Panc1 (cell line): ENCODE measurements around the gene ACER2. TPM values are rescaled to one million over a fixed set of nuclear protein-coding genes. Genes with fewer than 3 reads are reported as not detected.

ENCODE experiments used
- ATAC-seq: fragments of 200-7000 bp; cut with Tn5 transposase; 2 replicates; pipeline ENCODE4 v1.9.1; 2020; ENCODE audit warnings: mild to moderate bottlenecking, moderate library complexity
- BruUV-seq: library from RNA; stranded (reverse); fragments of 400-500 nt; replicated peaks from 2 replicates; lab custom pipeline; 2021; lab: Mats Ljungman, UMichigan
- CTCF ChIA-PET: fragments of 300-600 bp; sonication (Branson Sonifier 250); formaldehyde crosslinking; loops from one replicate; lab custom pipeline; 2022; ENCODE audit warnings: antibody characterized with exemption; lab: Charles Lee
- POLR2A ChIA-PET: fragments of 300-600 bp; sonication (Branson Sonifier 250); formaldehyde crosslinking; loops from one replicate; lab custom pipeline; 2022; ENCODE audit warnings: antibody characterized with exemption; lab: Charles Lee
- DNase-seq: peaks from one replicate; pipeline ENCODE4 v3.0.0-alpha.2; 2010; ENCODE audit warnings: low read depth, low spot score
- H3K27ac ChIP-seq: 2 replicates; pipeline ENCODE4 v1.5.1; 2011; ENCODE audit warnings: mild to moderate bottlenecking, low read length, inconsistent platforms
- H3K27me3 ChIP-seq: fragments of 200-500 bp; sonication (Bioruptor generic); 2 replicates; pipeline ENCODE4 v1.6.0; 2014; ENCODE audit warnings: low read length, inconsistent platforms; ENCODE audit not compliant: control insufficient read depth, insufficient read depth
- H3K36me3 ChIP-seq: fragments of 200-500 bp; sonication (Bioruptor generic); 2 replicates; pipeline ENCODE4 v1.5.1; 2014; ENCODE audit warnings: inconsistent platforms, mild to moderate bottlenecking, low read length, moderate library complexity; ENCODE audit not compliant: control insufficient read depth, insufficient read depth
- H3K4me1 ChIP-seq: 2 replicates; pipeline ENCODE4 v1.5.1; 2011; ENCODE audit warnings: inconsistent platforms, mild to moderate bottlenecking, low read length, moderate library complexity; ENCODE audit not compliant: control insufficient read depth, insufficient read depth
- H3K4me3 ChIP-seq, 2 experiments: 2 replicates each; pipeline ENCODE4 v1.5.1; 2011 to 2012; ENCODE audit warnings: low read depth in 2 of 2, low read length in 2 of 2, mild to moderate bottlenecking in 2 of 2, inconsistent platforms in 1 of 2, moderate library complexity in 1 of 2
- H3K9me3 ChIP-seq: fragments of 200-500 bp; sonication (Bioruptor generic); 2 replicates; pipeline ENCODE4 v1.5.1; 2014; ENCODE audit warnings: low read depth, mild to moderate bottlenecking, inconsistent platforms, low read length, moderate library complexity; ENCODE audit not compliant: control insufficient read depth, insufficient read depth
- POLR2AphosphoS5 ChIP-seq: IDR thresholded peaks from 2 replicates; pipeline ENCODE4 v1.6.1; 2012; ENCODE audit warnings: mild to moderate bottlenecking, low read depth, low read length, moderate library complexity
- SIN3A ChIP-seq: IDR thresholded peaks from 2 replicates; pipeline ENCODE4 v1.6.1; 2012; ENCODE audit warnings: low read depth, mild to moderate bottlenecking, low read length, moderate library complexity, borderline replicate concordance; ENCODE audit not compliant: insufficient read depth
- TCF7L2 ChIP-seq: IDR thresholded peaks from 2 replicates; pipeline ENCODE4 v1.6.1; 2011; ENCODE audit warnings: mild to moderate bottlenecking, low read depth, low read length, inconsistent platforms
- in situ Hi-C: cut with HindIII; loops from 2 replicates; pipeline ENCODE4 v1.10.0; 2016; ENCODE audit warnings: low sequenced_read_pairs, low pct_unique_long_range_greater_than_20kb
- intact Hi-C: fragments of 100-400 bp; cut with micrococcal nuclease; formaldehyde crosslinking; loops from one replicate; pipeline ENCODE4 v1.10.0; 2022; ENCODE audit not compliant: unreplicated experiment
- total RNA-seq: library from RNA; stranded (reverse); gene quantifications from one replicate; pipeline ENCODE4 v1.2.1, GENCODE V29; 2021; ENCODE audit not compliant: unreplicated experiment
- TF ChIP-seq, protein P1 (sequence below), 2 experiments: IDR thresholded peaks; 2 replicates each; pipeline ENCODE4 v1.6.1; 2011 to 2012; ENCODE audit warnings: low read depth in 2 of 2, control low read depth in 1 of 2, low read length in 1 of 2, mild to moderate bottlenecking in 1 of 2, moderate library complexity in 1 of 2; ENCODE audit not compliant: insufficient read depth in 1 of 2
- TF ChIP-seq, protein P2 (sequence below): fragments of 450-650 bp; IDR thresholded peaks from 2 replicates; pipeline ENCODE4 v1.5.1; 2017; ENCODE audit warnings: mild to moderate bottlenecking

Gene ACER2
- total RNA-seq, 1 experiment from 2014 or later = 1.3 TPM

DNA sequence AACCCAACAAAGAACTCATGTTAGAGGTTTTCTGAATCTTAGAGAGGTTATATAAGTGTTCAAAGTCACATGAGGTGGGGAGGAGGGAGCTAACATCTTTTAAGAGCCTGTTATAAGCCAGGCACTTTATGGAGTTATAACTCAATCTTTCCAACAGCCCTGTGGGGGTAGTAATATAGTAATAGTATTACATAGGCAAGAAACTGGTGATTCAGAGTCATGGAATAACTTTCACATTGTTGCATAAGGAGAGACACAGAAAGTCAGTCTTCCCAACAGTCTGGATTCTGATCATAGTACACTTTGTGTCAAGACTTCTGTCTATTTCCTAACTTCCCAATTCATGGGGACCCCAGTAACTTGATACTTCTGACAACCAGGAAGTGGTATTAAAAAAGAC is 89.2 kb downstream of the ACER2 start:
- in situ Hi-C loops = no loop called here
- BruUV-seq = no TSS peak

More for the DNA sequence above, 89.2 kb downstream of the ACER2 start:
- no peak for TF ChIP-seq POLR2AphosphoS5
- TF ChIP-seq, protein P1, sequence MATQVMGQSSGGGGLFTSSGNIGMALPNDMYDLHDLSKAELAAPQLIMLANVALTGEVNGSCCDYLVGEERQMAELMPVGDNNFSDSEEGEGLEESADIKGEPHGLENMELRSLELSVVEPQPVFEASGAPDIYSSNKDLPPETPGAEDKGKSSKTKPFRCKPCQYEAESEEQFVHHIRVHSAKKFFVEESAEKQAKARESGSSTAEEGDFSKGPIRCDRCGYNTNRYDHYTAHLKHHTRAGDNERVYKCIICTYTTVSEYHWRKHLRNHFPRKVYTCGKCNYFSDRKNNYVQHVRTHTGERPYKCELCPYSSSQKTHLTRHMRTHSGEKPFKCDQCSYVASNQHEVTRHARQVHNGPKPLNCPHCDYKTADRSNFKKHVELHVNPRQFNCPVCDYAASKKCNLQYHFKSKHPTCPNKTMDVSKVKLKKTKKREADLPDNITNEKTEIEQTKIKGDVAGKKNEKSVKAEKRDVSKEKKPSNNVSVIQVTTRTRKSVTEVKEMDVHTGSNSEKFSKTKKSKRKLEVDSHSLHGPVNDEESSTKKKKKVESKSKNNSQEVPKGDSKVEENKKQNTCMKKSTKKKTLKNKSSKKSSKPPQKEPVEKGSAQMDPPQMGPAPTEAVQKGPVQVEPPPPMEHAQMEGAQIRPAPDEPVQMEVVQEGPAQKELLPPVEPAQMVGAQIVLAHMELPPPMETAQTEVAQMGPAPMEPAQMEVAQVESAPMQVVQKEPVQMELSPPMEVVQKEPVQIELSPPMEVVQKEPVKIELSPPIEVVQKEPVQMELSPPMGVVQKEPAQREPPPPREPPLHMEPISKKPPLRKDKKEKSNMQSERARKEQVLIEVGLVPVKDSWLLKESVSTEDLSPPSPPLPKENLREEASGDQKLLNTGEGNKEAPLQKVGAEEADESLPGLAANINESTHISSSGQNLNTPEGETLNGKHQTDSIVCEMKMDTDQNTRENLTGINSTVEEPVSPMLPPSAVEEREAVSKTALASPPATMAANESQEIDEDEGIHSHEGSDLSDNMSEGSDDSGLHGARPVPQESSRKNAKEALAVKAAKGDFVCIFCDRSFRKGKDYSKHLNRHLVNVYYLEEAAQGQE (IDR thresholded peaks at IDR 0.05; ENCODE audit: insufficient read depth in 1 of 2, low read depth in 2 of 2, low read length in 1 of 2) = no peak
- no peak for TF ChIP-seq TCF7L2
- TF ChIP-seq, protein P2, sequence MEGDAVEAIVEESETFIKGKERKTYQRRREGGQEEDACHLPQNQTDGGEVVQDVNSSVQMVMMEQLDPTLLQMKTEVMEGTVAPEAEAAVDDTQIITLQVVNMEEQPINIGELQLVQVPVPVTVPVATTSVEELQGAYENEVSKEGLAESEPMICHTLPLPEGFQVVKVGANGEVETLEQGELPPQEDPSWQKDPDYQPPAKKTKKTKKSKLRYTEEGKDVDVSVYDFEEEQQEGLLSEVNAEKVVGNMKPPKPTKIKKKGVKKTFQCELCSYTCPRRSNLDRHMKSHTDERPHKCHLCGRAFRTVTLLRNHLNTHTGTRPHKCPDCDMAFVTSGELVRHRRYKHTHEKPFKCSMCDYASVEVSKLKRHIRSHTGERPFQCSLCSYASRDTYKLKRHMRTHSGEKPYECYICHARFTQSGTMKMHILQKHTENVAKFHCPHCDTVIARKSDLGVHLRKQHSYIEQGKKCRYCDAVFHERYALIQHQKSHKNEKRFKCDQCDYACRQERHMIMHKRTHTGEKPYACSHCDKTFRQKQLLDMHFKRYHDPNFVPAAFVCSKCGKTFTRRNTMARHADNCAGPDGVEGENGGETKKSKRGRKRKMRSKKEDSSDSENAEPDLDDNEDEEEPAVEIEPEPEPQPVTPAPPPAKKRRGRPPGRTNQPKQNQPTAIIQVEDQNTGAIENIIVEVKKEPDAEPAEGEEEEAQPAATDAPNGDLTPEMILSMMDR = no peak
- no peak for TF ChIP-seq SIN3A
- Histone ChIP-seq H3K27me3 (no peaks in the 10 kb centered on the region), H3K9me3 (no peaks in the 10 kb centered on the region), H3K27ac (no peak overlapping the region), H3K4me3 (no peak overlapping the region), H3K4me1 (no peaks in the 10 kb centered on the region), H3K36me3 (no peaks in the 10 kb centered on the region)
- DNase-seq (no peak), ATAC-seq (no peak)
- intact Hi-C loops = loop anchor here (5.0 to 10.0 kb wide), 2 partner anchors 147 to 424 kb away; no protein-coding TSS in a partner anchor
- ChIA-PET POLR2A (no interaction called here), CTCF (no interaction called here)

Other genes with a start within 250 kb of the ACER2 start
- 10.5 TPM for gene DENND4C, start 178.3 kb upstream of the ACER2 start, total RNA-seq
- gene RPS6, start 28.8 kb upstream of the ACER2 start, total RNA-seq = 486 TPM